H9 (cell line): Measurements from ENCODE around the gene BSPH1. TPM values are rescaled to one million over a fixed set of nuclear protein-coding genes. Genes with fewer than 3 reads are reported as not detected.

Experiments used
- DNase-seq: peaks from one replicate; pipeline ENCODE4 v3.0.0-alpha.2; 2017
- H2AFZ ChIP-seq: one replicate; pipeline ENCODE4 v1.6.1; 2013; ENCODE audit warnings: mild to moderate bottlenecking, low read length, control low read depth, moderate library complexity
- H2AK5ac ChIP-seq: 2 replicates; pipeline ENCODE4 v1.6.1; 2013; ENCODE audit warnings: low read length, control low read depth, mixed read lengths; ENCODE audit not compliant: insufficient read length
- H2BK120ac ChIP-seq: one replicate; pipeline ENCODE4 v1.6.1; 2013; ENCODE audit warnings: low read depth, mild to moderate bottlenecking, low read length, control low read depth, inconsistent platforms; ENCODE audit not compliant: poor library complexity, severe bottlenecking
- H2BK12ac ChIP-seq: 2 replicates; pipeline ENCODE4 v1.6.1; 2013; ENCODE audit warnings: low read length, control low read depth, mixed read lengths, low read depth; ENCODE audit not compliant: insufficient read length
- H2BK15ac ChIP-seq: 2 replicates; pipeline ENCODE4 v1.6.1; 2013; ENCODE audit warnings: low read depth, low read length, control low read depth
- H2BK20ac ChIP-seq: one replicate; pipeline ENCODE4 v1.6.1; 2013; ENCODE audit warnings: low read depth, mild to moderate bottlenecking, low read length, control low read depth, inconsistent platforms; ENCODE audit not compliant: poor library complexity, severe bottlenecking
- H2BK5ac ChIP-seq: 2 replicates; pipeline ENCODE4 v1.6.1; 2013; ENCODE audit warnings: low read length, control low read depth, mixed read lengths; ENCODE audit not compliant: insufficient read length
- H3K14ac ChIP-seq: 2 replicates; pipeline ENCODE4 v1.6.1; 2013; ENCODE audit warnings: low read length, control low read depth; ENCODE audit not compliant: insufficient read depth
- H3K18ac ChIP-seq: 2 replicates; pipeline ENCODE4 v1.6.1; 2013; ENCODE audit warnings: low read depth, mild to moderate bottlenecking, mixed read lengths, low read length, control low read depth; ENCODE audit not compliant: insufficient read length
- H3K23ac ChIP-seq: 2 replicates; pipeline ENCODE4 v1.6.1; 2013; ENCODE audit warnings: low read length, control low read depth, mixed read lengths, low read depth; ENCODE audit not compliant: insufficient read length
- H3K23me2 ChIP-seq: 2 replicates; pipeline ENCODE4 v1.6.1; 2013; ENCODE audit warnings: low read depth, mild to moderate bottlenecking, mixed read lengths, low read length, control low read depth; ENCODE audit not compliant: insufficient read length, poor library complexity, severe bottlenecking
- H3K27ac ChIP-seq: 2 replicates; pipeline ENCODE4 v1.5.1; 2013; ENCODE audit warnings: low read length, control low read depth, mixed read lengths, low read depth; ENCODE audit not compliant: insufficient read length
- H3K27me3 ChIP-seq: 2 replicates; pipeline ENCODE4 v1.6.1; 2013; ENCODE audit warnings: low read length, control low read depth, inconsistent platforms; ENCODE audit not compliant: insufficient read depth
- H3K4ac ChIP-seq: 2 replicates; pipeline ENCODE4 v1.6.1; 2013; ENCODE audit warnings: low read depth, mild to moderate bottlenecking, control low read depth, inconsistent platforms, low read length, moderate library complexity
- H3K4me1 ChIP-seq: 2 replicates; pipeline ENCODE4 v1.6.1; 2013; ENCODE audit warnings: low read length, control low read depth, inconsistent platforms; ENCODE audit not compliant: insufficient read depth
- H3K4me2 ChIP-seq: 2 replicates; pipeline ENCODE4 v1.6.1; 2013; ENCODE audit warnings: low read length, control low read depth, mixed read lengths; ENCODE audit not compliant: insufficient read length, insufficient read depth
- H3K56ac ChIP-seq: 2 replicates; pipeline ENCODE4 v1.6.1; 2013; ENCODE audit warnings: low read depth, mild to moderate bottlenecking, mixed read lengths, low read length, control low read depth; ENCODE audit not compliant: insufficient read length
- H3K79me1 ChIP-seq: 2 replicates; pipeline ENCODE4 v1.6.1; 2013; ENCODE audit warnings: low read depth, mild to moderate bottlenecking, moderate library complexity, low read length, control low read depth, inconsistent platforms; ENCODE audit not compliant: insufficient read depth, poor library complexity, severe bottlenecking
- H3K79me2 ChIP-seq: 2 replicates; pipeline ENCODE4 v1.6.1; 2013; ENCODE audit warnings: low read length, control low read depth, inconsistent platforms; ENCODE audit not compliant: insufficient read depth
- H3K9ac ChIP-seq: 2 replicates; pipeline ENCODE4 v1.6.1; 2013; ENCODE audit warnings: low read length, control low read depth, mixed read lengths; ENCODE audit not compliant: insufficient read length; ENCODE audit errors: extremely low read depth
- H3K9me3 ChIP-seq: one replicate; pipeline ENCODE4 v1.6.1; 2013; ENCODE audit warnings: low read depth, low read length, inconsistent platforms; ENCODE audit not compliant: control insufficient read depth
- H3T11ph ChIP-seq: one replicate; pipeline ENCODE4 v1.6.1; 2013; ENCODE audit warnings: mild to moderate bottlenecking, low read length, control low read depth, inconsistent platforms
- H4K20me1 ChIP-seq: one replicate; pipeline ENCODE4 v1.6.1; 2013; ENCODE audit not compliant: control insufficient read depth, insufficient read length, insufficient read depth
- H4K5ac ChIP-seq: 2 replicates; pipeline ENCODE4 v1.6.1; 2013; ENCODE audit warnings: low read depth, mild to moderate bottlenecking, mixed read lengths, low read length, control low read depth; ENCODE audit not compliant: insufficient read length
- H4K8ac ChIP-seq: replicated peaks from 2 replicates; pipeline ENCODE4 v1.6.1; 2013; ENCODE audit warnings: low read length, control low read depth, mixed read lengths, low read depth; ENCODE audit not compliant: insufficient read length
- H4K91ac ChIP-seq: 2 replicates; pipeline ENCODE4 v1.6.1; 2013; ENCODE audit warnings: low read depth, mild to moderate bottlenecking, moderate library complexity, mixed read lengths, low read length, control low read depth; ENCODE audit not compliant: insufficient read length
- H3K27ac Mint-ChIP-seq, 3 experiments: 2 replicates in 2 of 3; 3 replicates in 1 of 3; pipeline ENCODE4 v1.8.0; 2020 to 2021; ENCODE audit warnings: mixed read lengths in 3 of 3, mild to moderate bottlenecking in 1 of 3, moderate library complexity in 1 of 3
- H3K27me3 Mint-ChIP-seq: 2 replicates; pipeline ENCODE4 v1.8.0; 2021; ENCODE audit warnings: low read depth, mild to moderate bottlenecking, moderate library complexity, mixed read lengths
- H3K36me3 Mint-ChIP-seq, 3 experiments: 2 replicates in 2 of 3; 3 replicates in 1 of 3; pipeline ENCODE4 v1.8.0; 2020 to 2021; ENCODE audit warnings: low read depth in 3 of 3, mixed read lengths in 3 of 3; ENCODE audit not compliant: insufficient read depth in 1 of 3
- H3K4me1 Mint-ChIP-seq, 2 experiments: 2 replicates each; pipeline ENCODE4 v1.8.0; 2020; ENCODE audit warnings: mixed read lengths in 2 of 2
- H3K4me3 Mint-ChIP-seq, 2 experiments: 2 replicates in 1 of 2; 3 replicates in 1 of 2; pipeline ENCODE4 v1.8.0; 2020 to 2021; ENCODE audit warnings: mild to moderate bottlenecking in 2 of 2, mixed read lengths in 2 of 2, moderate library complexity in 1 of 2
- H3K9me3 Mint-ChIP-seq, 2 experiments: 2 replicates in 1 of 2; 3 replicates in 1 of 2; pipeline ENCODE4 v1.8.0; 2020; ENCODE audit warnings: mild to moderate bottlenecking in 2 of 2, mixed read lengths in 2 of 2, moderate library complexity in 1 of 2
- CTCF ChIP-seq: fragments of 200-600 bp; sonication (generic); conservative IDR thresholded peaks from 3 replicates; pipeline ENCODE4 v1.8.0; 2021; ENCODE audit warnings: antibody characterized with exemption, mild to moderate bottlenecking
- WGBS: extraction: QIAGEN DNeasy Blood & Tissue Kit; methylation state at CpG from one replicate; pipeline ENCODE4 v1.1.7; 2013; ENCODE audit warnings: missing lambda C conversion rate, low lambda C conversion rate, mixed read lengths; ENCODE audit not compliant: insufficient read length; ENCODE audit errors: extremely low coverage; 5-methylcytosine and 5-hydroxymethylcytosine counted together
- long read RNA-seq: library from polyadenylated mRNA; unstranded; transcript quantifications from one replicate; pipeline ENCODE4 v2.0.0, GENCODE V29; 2020
- total RNA-seq: library from RNA; stranded (reverse); gene quantifications from 2 replicates; pipeline ENCODE4 v1.2.1, GENCODE V29; 2021

The BSPH1 gene
- total RNA-seq = not detected in 2 replicates
- long read RNA-seq = 0 reads

GRCh38 chr19:47992070-47992469, at the start of gene BSPH1:
TSS of gene BSPH1 (minus strand) at chr19:47992170. CDS start at chr19:47992081, 89 bp downstream.
- H3K23ac ChIP-seq = no peak within 1 kb of the TSS
- H3K4me1 ChIP-seq = no peaks in the 10 kb centered on the region
- no peak for DNase-seq
- H3K9me3 ChIP-seq = no peaks in the 10 kb centered on the region
- H3K79me2 ChIP-seq = no peaks in the 10 kb centered on the region
- no CpG with 5 or more reads among the region's 2 CpGs for WGBS
- no peak within 1 kb of the TSS for H3K18ac ChIP-seq
- no peak within 1 kb of the TSS for H3K27ac ChIP-seq
- no peak within 1 kb of the TSS for H2AK5ac ChIP-seq
- peaks cover 7 to 8% of the 10 kb centered on the region in 2 experiments; a peak in 2 of 4 replicates for H3K4me1 Mint-ChIP-seq
- no peak within 1 kb of the TSS for H3T11ph ChIP-seq
- H3K4me3 Mint-ChIP-seq = no peak within 1 kb of the TSS
- H3K79me1 ChIP-seq = no peaks in the 10 kb centered on the region
- H3K14ac ChIP-seq = no peak within 1 kb of the TSS
- no peaks in the 10 kb centered on the region for H3K9me3 Mint-ChIP-seq
- H3K9ac ChIP-seq = no peak within 1 kb of the TSS
- H2BK12ac ChIP-seq = no peak within 1 kb of the TSS
- H2AFZ ChIP-seq = no peak within 1 kb of the TSS
- H2BK120ac ChIP-seq = no peak within 1 kb of the TSS
- H3K4ac ChIP-seq = no peak within 1 kb of the TSS
- TF ChIP-seq CTCF = no peak
- H3K27me3 Mint-ChIP-seq = peaks cover 7% of the 10 kb centered on the region
- H4K5ac ChIP-seq = no peak within 1 kb of the TSS
- H3K56ac ChIP-seq = no peak within 1 kb of the TSS
- H2BK5ac ChIP-seq = no peak within 1 kb of the TSS
- H2BK15ac ChIP-seq = no peak within 1 kb of the TSS
- no peak within 1 kb of the TSS for H3K4me2 ChIP-seq
- H3K23me2 ChIP-seq = no peaks in the 10 kb centered on the region
- no peaks in the 10 kb centered on the region for H4K20me1 ChIP-seq
- peak within 1 kb of the TSS; percentile 55 for H4K8ac ChIP-seq
- no peaks in the 10 kb centered on the region for H3K27me3 ChIP-seq
- no peak within 1 kb of the TSS for H3K27ac Mint-ChIP-seq
- no peaks in the 10 kb centered on the region for H3K36me3 Mint-ChIP-seq
- H2BK20ac ChIP-seq = no peak within 1 kb of the TSS
- no peak within 1 kb of the TSS for H4K91ac ChIP-seq
